ENCODE measurements around the gene PRICKLE2.

PRICKLE2 gene

DNA sequence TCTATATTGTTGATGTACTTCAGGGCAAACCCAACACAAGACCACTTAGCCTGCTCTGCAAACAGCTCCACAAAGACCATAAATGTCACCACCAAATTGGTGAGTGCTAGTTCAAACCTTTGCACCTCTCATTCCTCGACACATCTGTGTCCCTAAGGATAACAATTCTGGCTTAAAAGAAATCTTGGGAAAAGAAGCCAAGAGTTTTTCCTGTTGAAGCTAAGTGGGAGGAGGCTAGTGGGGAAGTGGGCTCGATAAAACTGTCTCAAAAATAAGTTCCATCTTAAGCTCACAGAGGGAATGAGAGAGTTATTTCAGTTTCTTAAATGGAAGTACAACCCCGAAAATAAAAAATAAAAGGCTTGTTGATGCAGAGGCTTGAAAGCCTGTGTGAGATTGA is 40.4 kb upstream of the PRICKLE2 start:
- Histone ChIP-seq H3K36me3 (ENCODE audit: control insufficient read depth, low read depth, low read length) (no peaks in the 10 kb centered on the region), H3K27ac (ENCODE audit: low read length) (no peak overlapping the region), H3K4me1 (ENCODE audit: control insufficient read depth, low read depth, low read length) (peaks cover 30% of the 10 kb centered on the region), H3K9me3 (ENCODE audit: control insufficient read depth, low read depth, low read length) (no peaks in the 10 kb centered on the region), H3K4me3 (ENCODE audit: low read length) (no peak overlapping the region), H3K9ac (ENCODE audit: low read length) (no peak overlapping the region), H3K27me3 (ENCODE audit: control insufficient read depth, insufficient read depth, low read length) (no peaks in the 10 kb centered on the region)

DNA sequence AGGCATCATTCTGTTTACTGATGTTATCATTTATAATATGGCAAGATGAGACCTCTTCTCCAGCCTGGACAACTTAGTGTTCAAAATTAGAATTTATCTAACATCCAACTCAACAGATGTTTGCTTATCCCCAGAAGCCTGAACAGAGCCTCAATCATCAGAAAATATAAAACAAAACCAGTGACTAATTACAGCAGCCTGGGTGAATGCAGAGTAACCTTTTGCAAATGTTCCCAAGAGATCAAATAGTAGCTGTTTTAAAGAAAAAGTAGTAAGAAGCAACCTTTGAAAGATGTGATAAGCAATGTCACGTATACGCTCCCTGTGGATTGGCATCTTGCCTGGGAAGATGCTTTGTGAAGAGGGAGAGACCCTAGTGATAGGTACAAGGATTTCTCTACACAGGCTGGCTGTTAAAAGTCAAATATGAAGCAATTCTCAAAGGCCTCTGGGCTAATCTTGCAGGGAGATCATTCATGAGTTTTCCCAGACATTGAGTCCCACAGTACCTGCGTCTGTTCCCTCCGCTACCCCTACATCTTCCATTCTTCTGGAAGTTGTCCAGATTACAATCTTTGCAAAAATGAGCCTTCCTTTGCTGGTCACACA is 39.3 kb upstream of the PRICKLE2 start:
- Histone ChIP-seq H3K4me3 (ENCODE audit: low read length) (no peak overlapping the region), H3K27ac (ENCODE audit: low read length) (no peak overlapping the region)

DNA sequence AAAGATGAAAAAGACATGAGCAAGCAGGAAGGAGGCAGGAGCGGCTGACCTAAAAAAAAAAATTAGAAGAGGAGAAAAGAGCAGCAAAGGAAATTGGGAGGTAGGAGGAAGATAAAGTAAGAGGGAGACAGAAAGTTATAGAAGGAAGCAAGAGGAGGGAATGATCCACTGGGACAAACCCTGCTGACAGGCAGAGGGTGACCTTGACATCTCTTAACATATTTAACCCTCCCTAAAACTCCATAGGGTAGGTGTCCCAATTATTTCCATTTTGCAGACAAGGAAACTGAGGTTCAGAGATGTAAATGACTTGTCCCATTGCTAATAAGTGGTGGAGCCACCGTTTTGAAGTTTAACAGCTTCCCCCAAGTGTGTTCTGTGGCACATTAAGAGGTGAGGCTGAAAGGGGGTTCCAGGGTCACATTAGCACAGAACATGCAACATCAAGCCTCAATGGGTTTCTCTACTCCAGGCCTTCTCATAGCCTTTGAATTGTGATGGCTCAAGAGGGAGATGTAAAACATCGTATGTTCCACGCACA is 37.4 kb upstream of the PRICKLE2 start:
- H3K27me3 ChIP-seq (ENCODE audit: control insufficient read depth, insufficient read depth, low read length): no peaks in the 10 kb centered on the region

More for the DNA sequence above, 39.3 kb upstream of the PRICKLE2 start:
- Histone ChIP-seq H3K27me3 (ENCODE audit: control insufficient read depth, insufficient read depth, low read length) (no peaks in the 10 kb centered on the region), H3K36me3 (ENCODE audit: control insufficient read depth, low read depth, low read length) (no peaks in the 10 kb centered on the region), H3K4me1 (ENCODE audit: control insufficient read depth, low read depth, low read length) (peaks cover 24% of the 10 kb centered on the region), H3K9ac (ENCODE audit: low read length) (no peak overlapping the region), H3K9me3 (ENCODE audit: control insufficient read depth, low read depth, low read length) (no peaks in the 10 kb centered on the region)

DNA sequence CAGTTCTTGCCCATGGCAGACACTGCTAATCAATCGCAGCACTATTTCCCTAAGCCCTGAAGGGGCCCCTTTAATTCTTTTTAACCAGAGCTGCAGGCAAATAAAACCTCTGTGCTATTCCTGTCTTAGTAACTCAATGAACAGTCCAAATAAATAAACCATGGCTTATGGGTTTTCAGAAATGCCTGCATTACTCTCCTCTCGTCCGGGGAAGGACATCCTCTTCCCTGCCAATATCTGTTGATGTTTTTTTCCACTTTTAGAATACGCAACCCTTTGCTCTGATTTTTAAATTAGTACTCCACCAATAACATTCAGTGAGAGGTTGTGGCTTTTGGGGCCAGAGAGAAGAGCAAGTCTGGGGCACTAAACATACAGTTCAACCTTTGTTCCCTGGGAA is 35.2 kb upstream of the PRICKLE2 start:
- H3K27me3 ChIP-seq (ENCODE audit: control insufficient read depth, insufficient read depth, low read length): no peaks in the 10 kb centered on the region
- H3K36me3 ChIP-seq (ENCODE audit: control insufficient read depth, low read depth, low read length): no peaks in the 10 kb centered on the region
- H3K9me3 ChIP-seq (ENCODE audit: control insufficient read depth, low read depth, low read length): no peaks in the 10 kb centered on the region
- no peak overlapping the region for H3K27ac ChIP-seq (ENCODE audit: low read length)
- no peaks in the 10 kb centered on the region for H3K4me1 ChIP-seq (ENCODE audit: control insufficient read depth, low read depth, low read length)
- H3K9ac ChIP-seq (ENCODE audit: low read length): no peak overlapping the region
- no peak overlapping the region for H3K4me3 ChIP-seq (ENCODE audit: low read length)

More for the DNA sequence above, 37.4 kb upstream of the PRICKLE2 start:
- H3K9ac ChIP-seq (ENCODE audit: low read length): no peak overlapping the region
- H3K4me3 ChIP-seq (ENCODE audit: low read length): no peak overlapping the region
- H3K9me3 ChIP-seq (ENCODE audit: control insufficient read depth, low read depth, low read length): no peaks in the 10 kb centered on the region
- H3K36me3 ChIP-seq (ENCODE audit: control insufficient read depth, low read depth, low read length): no peaks in the 10 kb centered on the region
- H3K4me1 ChIP-seq (ENCODE audit: control insufficient read depth, low read depth, low read length): peaks cover 15% of the 10 kb centered on the region
- no peak overlapping the region for H3K27ac ChIP-seq (ENCODE audit: low read length)

DNA sequence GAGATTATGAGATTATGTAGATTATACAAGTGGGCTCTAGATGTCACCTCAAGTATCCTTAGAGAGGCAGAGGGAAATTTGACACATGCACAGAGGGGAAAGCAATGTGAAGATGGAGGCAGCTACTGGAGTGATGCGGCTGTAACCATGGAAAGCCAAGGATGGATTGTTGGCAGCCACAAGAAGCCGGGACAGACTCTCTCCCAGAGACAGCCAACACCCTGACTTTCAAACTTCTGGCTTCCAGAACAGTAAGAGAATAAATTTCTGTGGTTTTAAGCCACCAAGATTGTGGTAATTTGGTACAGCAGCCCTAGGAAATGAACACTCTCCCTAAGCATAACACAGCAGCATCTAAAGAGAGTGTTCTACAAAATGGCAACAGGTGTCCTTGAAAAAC is 34.4 kb upstream of the PRICKLE2 start:
- no peaks in the 10 kb centered on the region for H3K9me3 ChIP-seq (ENCODE audit: control insufficient read depth, low read depth, low read length)
- H3K36me3 ChIP-seq (ENCODE audit: control insufficient read depth, low read depth, low read length): no peaks in the 10 kb centered on the region
- no peak overlapping the region for H3K4me3 ChIP-seq (ENCODE audit: low read length)
- H3K4me1 ChIP-seq (ENCODE audit: control insufficient read depth, low read depth, low read length): no peaks in the 10 kb centered on the region
- no peak overlapping the region for H3K27ac ChIP-seq (ENCODE audit: low read length)
- no peaks in the 10 kb centered on the region for H3K27me3 ChIP-seq (ENCODE audit: control insufficient read depth, insufficient read depth, low read length)
- H3K9ac ChIP-seq (ENCODE audit: low read length): no peak overlapping the region

DNA sequence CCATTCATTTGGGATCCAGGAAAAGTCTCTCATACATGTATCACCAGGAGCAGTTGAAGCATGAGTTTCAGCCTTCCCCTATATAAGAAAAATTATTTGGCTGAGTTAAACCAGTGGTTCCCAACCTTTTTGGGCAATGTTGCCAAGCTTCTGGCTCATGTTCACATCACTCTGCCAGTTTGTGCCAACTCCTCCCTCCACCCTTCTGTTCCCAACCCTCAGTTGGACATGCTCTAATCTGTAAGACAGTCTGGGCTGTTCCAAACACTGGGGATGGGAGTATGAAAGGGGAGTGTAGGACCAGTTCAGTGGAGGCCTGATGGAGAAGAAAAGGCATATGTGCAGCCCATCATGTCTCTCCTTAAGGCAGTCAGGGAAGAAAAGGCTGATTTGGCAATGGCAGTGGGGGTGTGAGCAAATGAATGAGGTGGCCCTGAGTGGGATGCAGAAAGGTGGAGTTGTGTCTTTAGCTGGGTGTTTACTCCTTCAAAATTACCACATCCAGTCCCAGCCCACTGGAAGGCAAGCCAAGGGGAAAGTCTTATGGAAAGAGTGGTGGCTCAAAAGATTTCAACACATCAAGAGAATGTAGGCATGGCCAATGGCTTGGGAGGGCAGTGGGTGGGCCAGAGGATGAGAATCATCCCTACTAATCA is 32.0 kb upstream of the PRICKLE2 start:
- H3K4me1 ChIP-seq (ENCODE audit: control insufficient read depth, low read depth, low read length): no peaks in the 10 kb centered on the region
- no peak overlapping the region for H3K27ac ChIP-seq (ENCODE audit: low read length)
- no peaks in the 10 kb centered on the region for H3K9me3 ChIP-seq (ENCODE audit: control insufficient read depth, low read depth, low read length)
- no peaks in the 10 kb centered on the region for H3K36me3 ChIP-seq (ENCODE audit: control insufficient read depth, low read depth, low read length)
- no peak overlapping the region for H3K4me3 ChIP-seq (ENCODE audit: low read length)
- no peaks in the 10 kb centered on the region for H3K27me3 ChIP-seq (ENCODE audit: control insufficient read depth, insufficient read depth, low read length)
- H3K9ac ChIP-seq (ENCODE audit: low read length): no peak overlapping the region

DNA sequence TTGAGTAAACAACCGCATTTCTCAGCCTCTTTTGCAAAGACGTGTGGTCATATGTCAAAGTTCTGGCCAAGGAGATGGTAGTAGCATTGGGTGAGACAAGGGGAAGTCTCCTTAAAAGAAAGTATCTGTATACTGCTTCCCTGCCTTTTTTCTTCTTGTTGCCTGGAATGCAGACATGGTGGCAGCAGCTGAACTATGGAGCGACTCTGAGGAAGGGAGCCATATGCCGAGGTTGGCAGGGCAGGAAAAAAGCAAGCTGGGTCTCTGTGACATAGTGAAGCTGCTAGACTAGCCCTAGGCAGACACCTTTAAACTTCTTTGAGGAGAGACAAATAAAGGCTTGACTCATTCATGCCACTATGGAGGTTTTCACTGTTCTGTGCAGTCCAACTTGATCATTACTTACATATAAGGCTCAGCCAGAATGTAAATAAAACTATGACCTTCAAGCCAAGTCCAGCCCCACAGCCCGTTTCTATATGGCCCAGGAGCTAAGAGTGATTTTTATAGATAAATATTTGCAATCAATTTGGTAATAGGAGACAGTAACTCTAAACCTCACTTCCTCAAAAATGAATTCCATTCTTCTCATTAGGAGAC is 30.6 kb upstream of the PRICKLE2 start:
- Histone ChIP-seq H3K4me3 (ENCODE audit: low read length) (no peak overlapping the region), H3K27ac (ENCODE audit: low read length) (no peak overlapping the region), H3K36me3 (ENCODE audit: control insufficient read depth, low read depth, low read length) (no peaks in the 10 kb centered on the region), H3K9ac (ENCODE audit: low read length) (no peak overlapping the region), H3K27me3 (ENCODE audit: control insufficient read depth, insufficient read depth, low read length) (no peaks in the 10 kb centered on the region), H3K4me1 (ENCODE audit: control insufficient read depth, low read depth, low read length) (no peaks in the 10 kb centered on the region), H3K9me3 (ENCODE audit: control insufficient read depth, low read depth, low read length) (no peaks in the 10 kb centered on the region)

DNA sequence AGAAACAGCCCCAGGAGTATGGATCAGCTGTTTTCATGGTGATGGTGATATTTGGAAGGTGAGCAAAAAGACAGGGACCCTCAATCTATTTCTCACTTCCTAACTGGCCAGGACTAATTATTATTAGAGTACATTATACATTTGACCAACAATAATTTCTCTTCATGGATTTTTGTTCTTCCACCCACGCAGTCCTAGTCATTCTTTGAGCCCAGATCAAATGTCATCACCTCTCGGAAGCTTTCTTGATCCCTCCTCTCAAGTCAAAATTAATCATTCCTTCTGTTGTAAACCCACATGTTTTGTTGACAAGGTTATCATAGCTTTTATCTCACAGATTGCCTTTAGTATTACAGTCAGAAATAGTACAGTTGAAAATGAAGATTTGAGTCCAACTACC is 29.2 kb upstream of the PRICKLE2 start:
- H3K4me1 ChIP-seq (ENCODE audit: control insufficient read depth, low read depth, low read length): no peaks in the 10 kb centered on the region
- no peak overlapping the region for H3K4me3 ChIP-seq (ENCODE audit: low read length)
- no peaks in the 10 kb centered on the region for H3K9me3 ChIP-seq (ENCODE audit: control insufficient read depth, low read depth, low read length)
- H3K27me3 ChIP-seq (ENCODE audit: control insufficient read depth, insufficient read depth, low read length): no peaks in the 10 kb centered on the region
- no peak overlapping the region for H3K9ac ChIP-seq (ENCODE audit: low read length)
- H3K36me3 ChIP-seq (ENCODE audit: control insufficient read depth, low read depth, low read length): no peaks in the 10 kb centered on the region
- no peak overlapping the region for H3K27ac ChIP-seq (ENCODE audit: low read length)

DNA sequence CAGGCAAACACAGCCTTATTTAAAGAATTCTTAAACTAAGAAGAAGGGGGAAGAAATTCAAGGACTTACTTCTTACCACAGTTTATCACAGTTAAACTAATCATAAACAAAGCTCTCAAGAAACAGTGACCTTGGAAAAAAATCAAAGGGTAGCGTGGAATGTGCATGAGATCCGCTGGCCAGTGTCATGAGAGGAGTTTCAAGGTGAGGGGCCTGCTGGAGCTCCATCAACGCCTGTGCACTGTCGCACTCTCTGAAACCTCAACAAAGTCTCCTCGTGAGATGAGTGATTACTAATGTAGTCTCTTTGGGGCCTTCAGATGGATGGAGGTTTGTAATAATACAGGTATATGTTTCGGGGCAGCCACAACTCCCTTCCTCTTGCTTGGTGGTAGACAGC is 28.4 kb upstream of the PRICKLE2 start:
- no peak overlapping the region for H3K4me3 ChIP-seq (ENCODE audit: low read length)
- H3K9me3 ChIP-seq (ENCODE audit: control insufficient read depth, low read depth, low read length): no peaks in the 10 kb centered on the region
- H3K36me3 ChIP-seq (ENCODE audit: control insufficient read depth, low read depth, low read length): no peaks in the 10 kb centered on the region
- no peak overlapping the region for H3K9ac ChIP-seq (ENCODE audit: low read length)
- H3K27me3 ChIP-seq (ENCODE audit: control insufficient read depth, insufficient read depth, low read length): no peaks in the 10 kb centered on the region
- no peaks in the 10 kb centered on the region for H3K4me1 ChIP-seq (ENCODE audit: control insufficient read depth, low read depth, low read length)
- H3K27ac ChIP-seq (ENCODE audit: low read length): no peak overlapping the region

DNA sequence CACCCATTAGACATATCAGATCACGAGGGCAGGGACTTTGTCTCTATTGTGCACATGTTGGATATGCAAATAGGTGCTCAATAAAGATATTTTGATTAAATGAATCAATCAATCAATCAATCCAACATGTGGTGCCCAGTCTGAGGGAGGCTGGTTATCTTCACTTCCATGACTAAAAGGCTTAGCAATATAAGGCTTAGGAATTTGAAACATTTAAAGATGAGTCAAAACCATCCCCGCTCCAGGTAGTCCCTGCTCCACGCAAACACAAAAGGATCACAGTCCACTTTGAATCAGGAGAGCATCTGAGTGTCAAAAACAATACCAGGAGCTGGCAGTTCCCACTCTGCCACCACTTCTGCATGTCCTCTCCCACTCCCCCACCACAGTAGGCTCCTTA is 25.8 kb upstream of the PRICKLE2 start:
- no peaks in the 10 kb centered on the region for H3K4me1 ChIP-seq (ENCODE audit: control insufficient read depth, low read depth, low read length)
- H3K9me3 ChIP-seq (ENCODE audit: control insufficient read depth, low read depth, low read length): no peaks in the 10 kb centered on the region
- H3K27ac ChIP-seq (ENCODE audit: low read length): no peak overlapping the region
- no peak overlapping the region for H3K9ac ChIP-seq (ENCODE audit: low read length)
- no peaks in the 10 kb centered on the region for H3K36me3 ChIP-seq (ENCODE audit: control insufficient read depth, low read depth, low read length)
- no peaks in the 10 kb centered on the region for H3K27me3 ChIP-seq (ENCODE audit: control insufficient read depth, insufficient read depth, low read length)
- no peak overlapping the region for H3K4me3 ChIP-seq (ENCODE audit: low read length)

DNA sequence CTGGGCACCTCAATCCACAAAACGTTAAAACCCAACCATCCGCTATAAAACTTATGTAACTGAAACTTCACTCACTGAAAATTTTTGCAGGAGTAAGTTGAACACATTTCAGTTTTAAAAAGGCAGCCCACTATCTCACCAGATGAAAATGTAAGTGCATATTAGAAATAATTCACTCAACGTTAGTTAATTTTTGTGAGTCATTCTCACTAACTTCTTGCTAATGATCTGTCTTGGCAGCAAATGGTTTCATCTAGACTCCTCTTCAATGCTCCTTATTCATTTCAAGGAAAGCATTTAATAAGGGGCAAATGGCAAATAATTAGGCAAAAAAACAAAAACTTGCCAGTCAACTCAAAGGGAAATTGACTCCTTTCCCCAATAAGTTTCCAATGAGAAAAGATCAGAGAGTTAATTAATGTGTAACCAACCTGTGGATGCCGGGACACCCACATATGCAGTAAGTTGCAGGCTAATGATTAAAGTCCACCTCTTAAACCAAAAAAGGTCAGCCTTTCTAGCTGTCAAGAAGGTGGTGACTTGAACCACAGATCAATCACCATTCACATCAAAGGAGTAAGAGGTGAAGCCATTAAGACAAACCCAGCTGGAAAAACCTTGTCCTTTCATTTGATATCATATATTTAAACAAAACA is 22.9 kb upstream of the PRICKLE2 start:
- no peaks in the 10 kb centered on the region for H3K27me3 ChIP-seq (ENCODE audit: control insufficient read depth, insufficient read depth, low read length)
- no peaks in the 10 kb centered on the region for H3K4me1 ChIP-seq (ENCODE audit: control insufficient read depth, low read depth, low read length)
- H3K4me3 ChIP-seq (ENCODE audit: low read length): no peak overlapping the region
- no peaks in the 10 kb centered on the region for H3K36me3 ChIP-seq (ENCODE audit: control insufficient read depth, low read depth, low read length)
- no peaks in the 10 kb centered on the region for H3K9me3 ChIP-seq (ENCODE audit: control insufficient read depth, low read depth, low read length)
- no peak overlapping the region for H3K27ac ChIP-seq (ENCODE audit: low read length)
- H3K9ac ChIP-seq (ENCODE audit: low read length): no peak overlapping the region
